ENCODE results near the gene AQP1.

The AQP1 gene

DNA sequence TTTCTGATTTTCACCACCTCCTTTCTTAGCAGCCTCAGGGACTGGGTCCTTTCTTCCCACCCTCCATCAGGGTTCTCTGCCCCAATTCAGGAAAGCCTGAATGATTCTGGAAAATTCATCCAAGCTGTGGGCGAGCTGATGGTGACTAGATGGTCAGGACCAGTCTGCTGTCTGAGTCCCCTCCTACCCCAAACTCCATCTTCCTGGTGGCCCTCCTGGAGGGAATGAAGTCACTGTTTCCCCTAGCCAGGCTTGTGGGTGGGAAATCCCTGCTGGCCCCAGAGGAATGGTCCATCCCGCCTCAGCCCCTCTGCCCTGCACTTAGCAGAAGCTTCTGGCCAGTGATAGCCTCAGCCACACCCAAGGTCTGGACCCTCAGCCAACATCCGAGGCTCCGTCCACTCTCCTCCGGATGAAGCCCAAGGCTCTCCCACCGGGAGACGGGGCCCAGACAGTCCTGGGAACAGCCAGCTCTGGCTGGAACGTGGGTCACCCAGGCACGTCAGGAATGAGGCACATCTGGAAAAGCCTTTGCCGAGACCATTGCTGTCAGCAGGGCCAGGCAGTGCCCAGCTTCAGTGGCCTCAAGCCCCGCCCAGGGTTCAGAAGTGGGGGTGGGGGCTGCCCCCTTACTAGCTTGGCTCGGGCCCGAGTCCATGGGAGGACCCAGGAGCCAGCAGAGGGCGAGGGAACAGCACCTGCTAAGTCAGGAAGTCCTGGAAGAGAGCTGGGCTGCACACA lies 4.0 kb upstream of the AQP1 start:
- DNase-seq, result no peak

DNA sequence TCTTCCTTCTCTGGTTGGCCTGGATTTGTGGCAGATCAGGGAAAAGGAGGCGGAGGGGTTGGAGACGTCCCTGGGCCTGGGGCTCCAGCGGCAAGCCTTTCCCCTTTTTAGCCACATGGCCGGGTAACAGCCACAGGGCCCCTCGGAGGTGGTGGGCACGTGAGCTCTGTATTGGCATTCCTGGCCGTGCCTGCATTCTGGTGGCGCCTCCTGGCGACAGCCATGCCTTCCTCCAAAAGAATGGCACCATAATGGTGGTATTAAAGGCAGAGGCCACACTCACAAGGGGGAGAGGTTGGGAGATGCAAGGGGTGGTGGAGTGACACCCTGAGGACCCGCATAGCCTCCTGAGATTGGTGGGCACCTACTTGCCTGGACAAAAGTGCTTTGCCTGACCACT lies 3.0 kb upstream of the AQP1 start:
- no peak for DNase-seq

DNA sequence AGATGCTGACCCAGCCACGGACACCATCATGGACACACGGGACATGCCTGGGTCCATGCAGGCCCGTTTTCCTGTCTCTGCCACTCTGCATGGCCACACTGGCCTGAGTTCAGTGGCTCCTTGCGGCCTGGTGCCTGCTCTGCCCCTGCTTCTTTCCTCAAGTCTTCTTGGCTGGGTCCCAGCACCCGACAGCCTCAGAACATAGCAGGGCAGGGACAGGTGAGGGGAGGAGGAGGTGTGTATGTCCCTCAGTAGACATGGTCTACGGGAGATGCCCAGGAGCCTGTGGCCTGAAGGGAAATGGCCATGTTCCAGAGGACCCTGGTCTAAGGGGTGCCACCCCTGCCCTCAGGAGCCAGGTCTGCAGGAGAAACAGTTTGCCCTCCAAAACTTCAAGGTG lies 2.2 kb upstream of the AQP1 start:
- DNase-seq, result no peak

DNA sequence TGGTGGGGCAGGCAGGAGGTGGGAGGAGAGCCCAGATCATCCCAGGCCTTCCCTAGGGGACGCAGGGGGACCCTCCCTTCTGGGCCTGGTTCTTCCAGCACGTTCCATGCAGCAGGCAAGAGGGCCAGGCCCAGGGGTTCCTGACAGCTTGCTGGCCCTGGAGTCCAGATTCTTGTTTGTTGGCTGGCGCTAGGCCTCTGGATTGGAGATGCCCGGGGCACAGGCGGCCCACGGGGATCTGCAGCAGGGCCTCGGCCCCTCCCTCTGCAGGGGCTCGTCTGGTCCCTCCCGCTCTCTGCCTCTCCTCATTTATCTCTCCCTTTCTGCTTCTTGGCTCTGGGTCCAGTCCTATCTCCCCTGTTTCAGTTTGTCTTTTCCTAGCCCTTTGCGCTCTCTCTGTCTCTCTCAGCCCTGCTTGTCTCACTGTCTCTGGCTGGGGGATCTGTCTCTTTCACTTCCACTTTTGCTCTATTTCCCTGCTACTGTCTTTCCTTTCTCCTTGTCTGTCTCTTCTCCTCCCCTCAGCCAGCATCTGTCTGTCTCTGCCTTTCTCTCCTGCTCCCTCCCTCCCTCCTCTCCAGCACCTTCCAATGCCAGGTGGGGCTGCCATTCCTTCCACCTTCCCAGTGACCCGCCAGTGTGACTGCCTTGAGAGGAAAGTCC lies 1.1 kb upstream of the AQP1 start:
- no peak for DNase-seq

DNA sequence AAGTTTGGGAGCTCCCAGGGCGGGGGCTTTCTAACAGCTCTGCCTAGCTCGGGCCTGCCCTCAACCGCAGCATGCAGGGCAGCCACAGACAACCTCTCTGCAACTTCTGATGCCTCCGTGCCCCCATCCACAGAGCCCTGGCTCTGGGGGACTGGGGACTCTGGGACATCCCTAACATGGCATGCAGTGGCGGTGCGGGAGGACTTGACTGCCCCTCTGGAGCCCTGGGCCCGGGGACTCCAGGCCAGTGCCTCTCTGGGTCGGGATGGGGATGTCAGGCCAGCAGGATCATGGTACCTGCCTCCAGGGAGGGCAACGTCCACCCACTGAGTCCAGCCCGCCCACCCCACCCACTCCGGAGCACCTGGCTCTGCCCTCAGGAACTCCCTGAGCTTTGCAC lies 520 bp upstream of the AQP1 start:
- no peak for DNase-seq

DNA sequence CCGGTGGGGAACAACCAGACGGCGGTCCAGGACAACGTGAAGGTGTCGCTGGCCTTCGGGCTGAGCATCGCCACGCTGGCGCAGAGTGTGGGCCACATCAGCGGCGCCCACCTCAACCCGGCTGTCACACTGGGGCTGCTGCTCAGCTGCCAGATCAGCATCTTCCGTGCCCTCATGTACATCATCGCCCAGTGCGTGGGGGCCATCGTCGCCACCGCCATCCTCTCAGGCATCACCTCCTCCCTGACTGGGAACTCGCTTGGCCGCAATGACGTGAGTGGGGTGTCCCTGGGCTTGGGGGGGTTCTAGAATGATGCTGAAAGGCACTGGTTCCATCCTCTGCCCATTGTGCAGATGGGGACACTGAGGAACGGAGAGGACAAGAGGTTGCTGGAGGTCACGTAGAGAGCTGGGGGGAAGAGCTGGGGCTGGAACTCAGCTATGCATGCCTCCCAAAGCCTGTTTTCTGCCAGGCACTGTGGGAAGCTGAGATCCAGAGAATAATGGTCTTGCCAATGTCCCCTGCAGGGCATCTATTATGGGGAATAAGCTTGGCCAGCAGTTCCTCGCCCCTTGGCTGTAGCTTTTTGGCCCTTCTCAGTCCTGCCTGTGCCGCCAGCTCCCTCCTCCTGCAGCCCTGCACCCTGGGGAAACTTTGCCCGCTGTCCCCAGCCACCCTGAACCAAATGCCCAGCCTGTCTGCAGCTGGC lies 523 bp downstream of the AQP1 start:
- DNase-seq, result no peak

DNA sequence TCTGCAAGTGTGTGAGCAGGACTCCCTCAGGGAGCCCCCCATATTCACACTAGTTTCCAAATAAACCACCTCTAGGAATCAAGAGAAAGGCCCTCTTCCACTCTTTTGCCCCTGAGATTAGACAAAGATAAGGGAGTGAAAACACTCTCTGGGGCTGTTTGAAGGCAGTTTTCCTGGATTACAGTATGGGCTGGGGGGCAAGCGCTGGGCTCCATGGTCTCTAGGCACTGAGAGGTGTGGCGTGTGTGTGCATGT lies 1.0 kb downstream of the AQP1 start:
- DNase-seq, result no peak

DNA sequence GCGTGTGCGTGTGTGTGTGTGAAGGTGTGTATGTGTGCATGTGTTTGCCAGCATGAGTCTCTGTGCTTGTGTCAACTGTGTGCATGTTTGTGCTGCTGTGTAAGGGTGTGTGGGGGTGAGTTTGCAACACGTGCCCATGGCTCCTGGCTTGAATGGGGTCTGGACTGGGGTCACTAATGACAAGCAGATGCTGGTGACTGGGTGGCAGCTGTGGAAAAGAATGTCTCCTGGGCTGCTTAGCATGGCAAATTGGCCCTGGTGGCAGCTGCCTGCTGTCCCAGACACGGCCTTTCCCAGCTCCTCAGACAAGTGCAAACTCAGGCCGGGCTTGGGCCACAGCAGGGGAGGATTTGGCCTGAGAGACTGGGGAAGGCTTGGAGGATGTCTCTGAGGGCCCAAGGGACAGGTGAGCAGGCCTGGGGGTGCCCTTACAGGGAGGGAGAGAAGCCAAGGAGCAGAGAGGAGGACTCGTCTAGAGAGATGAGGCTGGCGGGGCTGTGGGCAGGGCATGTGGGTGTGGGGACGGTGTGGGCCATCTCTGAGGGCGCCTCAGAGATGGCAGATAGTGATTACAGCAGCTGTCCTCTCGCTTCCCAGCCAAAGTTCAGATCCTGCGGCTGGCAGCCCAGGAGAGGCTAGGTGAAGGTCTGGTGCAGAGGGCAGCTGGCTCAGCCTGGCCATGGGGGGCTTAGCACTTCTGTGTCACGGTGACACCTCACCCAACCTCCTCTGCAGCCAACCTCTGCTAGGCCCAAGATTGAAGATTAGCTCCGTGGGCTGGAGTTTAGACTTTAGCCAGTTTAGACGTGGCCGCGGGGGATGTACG lies 1.5 kb downstream of the AQP1 start:
- no peak for DNase-seq

DNA sequence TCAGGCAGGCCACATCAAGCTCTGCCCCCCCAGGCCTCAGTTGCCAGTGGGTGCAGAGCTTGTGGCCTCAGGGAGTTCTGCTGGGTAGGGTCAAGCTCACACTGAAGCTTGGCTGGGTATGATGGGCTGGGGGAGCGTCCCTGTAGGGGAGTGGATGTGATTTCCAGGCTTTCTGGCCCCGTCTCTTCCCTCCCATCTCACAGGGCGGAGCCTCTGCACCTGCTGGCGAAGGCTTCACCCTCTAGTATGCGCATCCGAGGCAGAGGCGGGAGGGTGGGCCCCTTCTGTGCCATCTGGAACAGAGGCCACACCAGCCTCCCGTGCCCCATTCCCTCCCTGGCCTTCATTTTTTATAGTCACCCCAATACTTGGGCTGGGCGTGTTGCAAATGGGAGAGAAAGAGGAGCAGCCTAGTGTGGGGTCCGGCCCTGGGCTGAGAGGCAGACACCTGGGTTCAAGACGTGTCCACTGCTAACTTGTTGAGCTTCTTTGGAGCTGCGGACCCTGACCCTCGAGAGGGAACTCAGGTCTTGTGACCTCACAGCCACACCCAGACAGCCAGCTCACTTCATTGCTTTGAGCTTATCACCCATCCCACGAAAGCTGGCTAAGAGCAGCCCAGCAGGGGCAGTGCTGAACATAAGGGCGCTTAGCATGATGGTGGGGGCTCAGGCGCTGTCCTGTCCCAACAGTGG lies 2.3 kb downstream of the AQP1 start:
- DNase-seq, result no peak

DNA sequence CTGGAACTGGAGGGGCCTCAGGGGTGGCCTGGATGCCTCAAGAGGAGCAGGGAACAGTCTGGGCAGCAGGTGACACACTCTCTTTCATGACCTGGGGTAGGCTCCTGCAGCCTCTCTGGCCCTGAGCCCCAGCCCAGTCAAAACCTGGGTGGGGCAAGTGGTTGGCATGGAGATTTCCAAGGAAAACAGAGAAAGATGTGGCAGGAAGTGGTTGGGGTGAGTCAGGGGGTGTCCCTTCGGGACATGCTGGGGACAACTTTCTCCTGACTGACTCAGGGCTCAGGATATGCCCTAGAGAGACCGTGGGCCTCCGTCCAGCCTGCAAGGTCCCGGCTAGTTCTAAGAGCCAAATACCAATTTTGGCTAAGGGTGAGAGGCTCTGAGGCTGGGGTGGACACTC lies 2.9 kb downstream of the AQP1 start:
- no peak for DNase-seq

DNA sequence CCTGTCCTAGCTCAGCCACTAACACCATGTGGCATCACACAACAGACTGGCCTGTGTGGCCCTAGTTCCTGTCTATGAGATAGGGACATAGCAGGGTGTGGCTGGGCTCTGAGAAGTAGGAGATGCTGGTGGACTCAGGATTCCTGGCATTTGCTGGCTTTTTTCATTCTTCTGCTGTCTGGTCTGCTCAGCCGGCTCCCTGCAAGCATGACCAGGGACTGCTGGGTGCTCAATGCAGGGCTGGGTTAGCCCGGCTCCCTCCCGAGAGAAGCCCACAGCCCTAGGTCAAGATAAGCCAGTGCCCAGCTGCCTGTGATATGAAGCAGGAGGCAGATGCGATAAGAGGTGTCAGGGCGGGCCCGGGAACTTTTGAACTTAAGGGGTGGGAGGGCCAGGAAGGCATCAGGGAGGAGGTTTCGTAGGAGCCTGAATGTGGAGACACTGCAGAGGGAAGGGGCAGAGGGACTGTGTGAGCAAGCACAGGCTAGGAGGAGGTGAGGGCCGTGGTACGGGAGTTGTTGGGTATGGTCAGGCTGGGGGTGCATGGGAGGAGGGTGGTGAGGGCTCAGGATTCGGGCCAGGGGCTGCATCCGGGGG lies 3.5 kb downstream of the AQP1 start:
- no peak for DNase-seq

DNA sequence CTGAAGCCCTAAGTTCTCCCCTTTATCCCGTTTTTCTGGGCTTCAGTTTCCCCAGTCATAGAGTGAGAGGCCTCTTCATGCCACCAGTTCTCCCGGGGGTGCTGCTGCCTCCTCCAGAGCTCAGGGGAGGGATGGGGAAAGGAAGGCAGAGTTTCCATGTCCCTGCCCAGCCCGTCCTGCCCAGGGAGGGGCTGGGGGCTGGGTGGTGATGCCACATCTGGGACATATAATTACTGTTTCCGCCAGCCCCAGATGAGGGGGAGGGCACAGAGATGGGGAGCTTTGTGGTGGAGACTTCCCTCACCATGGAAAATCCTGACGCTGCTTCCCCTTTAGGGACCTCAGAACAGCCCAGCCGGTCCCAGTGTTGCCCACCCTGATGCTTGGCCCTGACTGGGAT lies 4.1 kb downstream of the AQP1 start:
- DNase-seq, result no peak

DNA sequence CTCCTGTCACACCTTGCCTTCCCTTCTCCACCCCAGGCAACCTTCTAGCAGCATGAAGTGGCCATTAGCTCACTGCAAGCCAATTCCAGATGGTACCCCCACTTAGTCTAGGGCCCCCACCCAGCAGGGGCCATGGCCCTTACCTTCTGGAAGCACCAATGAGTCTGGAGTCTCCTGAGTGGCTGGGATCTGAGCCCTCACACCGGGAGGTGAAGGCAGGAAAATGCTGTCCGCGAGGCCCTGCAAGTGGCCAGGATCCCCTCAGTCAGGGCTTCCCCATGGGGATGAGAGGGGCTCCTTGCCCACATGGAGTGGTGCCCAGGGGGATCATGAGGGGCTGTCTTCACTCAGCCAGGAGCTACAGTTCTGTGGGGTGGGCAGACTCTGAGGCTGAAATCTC lies 4.6 kb downstream of the AQP1 start:
- no peak for DNase-seq

DNA sequence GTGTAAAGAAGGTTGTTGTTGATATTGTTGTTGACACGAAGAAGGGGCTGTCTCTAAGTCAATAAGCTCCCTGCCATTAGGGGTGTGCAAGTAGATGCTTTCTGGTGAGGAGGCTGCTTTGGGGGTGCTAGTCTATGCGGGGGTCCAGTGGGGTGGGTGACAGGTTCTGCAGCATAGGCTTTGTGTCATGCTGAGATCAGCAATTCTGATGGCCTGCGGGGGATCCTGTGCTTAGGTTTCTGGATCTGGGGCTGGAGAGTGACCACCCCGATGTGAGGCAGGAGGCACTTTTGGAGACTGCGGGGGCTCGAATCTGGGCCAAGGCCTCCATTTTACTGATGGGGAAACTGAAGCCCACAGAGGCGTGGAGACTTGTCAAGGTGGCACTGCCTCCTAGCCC lies 5.1 kb downstream of the AQP1 start:
- no peak for DNase-seq

DNA sequence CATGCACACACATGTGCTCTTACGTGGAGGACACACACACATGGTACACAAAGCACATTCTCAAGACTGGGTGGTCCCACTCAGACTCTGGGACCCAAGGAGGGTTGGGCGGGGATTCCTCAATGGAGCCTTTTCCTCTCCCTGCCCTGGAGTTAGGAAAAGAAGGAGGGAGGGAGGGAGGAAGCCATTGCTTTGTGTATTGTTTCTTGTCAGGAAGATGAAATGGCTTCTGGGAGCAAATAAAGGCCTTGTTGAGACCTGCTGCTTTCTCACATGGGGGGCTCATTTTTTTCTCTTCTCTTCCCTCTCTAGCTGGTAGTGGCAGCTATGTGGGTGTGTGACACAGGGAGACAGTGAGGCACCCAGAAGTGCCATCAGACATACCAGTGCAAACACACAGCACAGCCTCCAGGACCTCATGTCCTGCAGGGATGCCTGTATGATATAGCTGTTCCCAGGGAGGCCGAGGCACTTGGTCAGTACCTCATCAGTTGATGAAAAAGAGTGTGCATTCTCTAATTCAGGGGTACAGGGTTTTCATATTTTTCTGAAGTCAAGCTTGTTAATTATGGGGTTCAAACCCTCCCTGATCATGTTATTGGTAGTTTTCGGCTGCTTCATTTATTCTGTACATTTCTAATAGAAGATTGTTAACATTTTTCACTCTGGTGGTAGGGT lies 5.7 kb downstream of the AQP1 start:
- no peak for DNase-seq

DNA sequence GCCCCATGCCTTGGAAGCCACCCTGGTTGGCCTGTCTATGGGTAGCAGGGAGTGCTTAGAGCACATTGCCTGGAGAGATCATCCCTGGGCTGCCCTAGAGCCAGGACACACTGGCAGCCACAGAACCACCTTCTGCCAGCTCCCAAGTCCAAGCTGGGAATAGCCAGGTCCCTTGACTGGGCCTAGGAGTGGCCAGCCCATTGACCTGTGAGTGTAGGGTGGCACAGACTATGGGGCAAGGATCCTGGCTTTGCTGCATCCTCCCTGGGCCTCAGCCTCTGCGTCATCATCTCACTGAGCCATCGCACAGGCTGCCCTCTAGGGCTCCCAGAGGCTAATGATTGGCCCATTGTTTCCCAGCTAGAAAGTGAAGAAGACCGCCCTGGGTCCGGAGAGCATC lies 7.0 kb downstream of the AQP1 start:
- no peak for DNase-seq

DNA sequence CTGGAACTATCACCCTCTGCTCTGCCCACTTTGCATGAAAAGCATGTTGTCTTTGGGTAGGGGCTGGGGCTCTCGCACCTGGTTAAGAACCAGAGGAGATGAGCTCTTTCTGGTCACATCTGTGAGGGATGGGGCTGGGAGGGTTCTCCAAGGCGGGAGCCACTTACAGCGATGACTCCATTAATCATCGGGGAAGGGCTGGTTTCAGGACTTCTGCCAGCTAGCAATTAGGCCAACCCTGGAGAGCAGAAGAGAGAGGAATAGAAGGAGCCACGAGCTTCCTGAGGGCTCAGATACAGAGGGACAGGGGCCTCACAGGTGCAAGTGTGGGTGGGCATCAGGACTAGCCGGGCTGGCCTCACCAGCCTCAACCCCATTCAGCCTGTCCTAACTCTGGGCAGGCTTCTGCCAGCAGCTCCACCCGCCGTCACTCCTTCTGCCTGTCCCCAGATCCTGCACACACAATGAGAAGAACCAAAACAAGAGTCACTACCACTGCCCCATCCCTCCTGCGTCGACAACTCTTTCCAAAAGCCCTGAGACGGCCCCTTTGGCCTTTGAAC lies 8.4 kb downstream of the AQP1 start:
- peak; percentile 18 for DNase-seq

DNA sequence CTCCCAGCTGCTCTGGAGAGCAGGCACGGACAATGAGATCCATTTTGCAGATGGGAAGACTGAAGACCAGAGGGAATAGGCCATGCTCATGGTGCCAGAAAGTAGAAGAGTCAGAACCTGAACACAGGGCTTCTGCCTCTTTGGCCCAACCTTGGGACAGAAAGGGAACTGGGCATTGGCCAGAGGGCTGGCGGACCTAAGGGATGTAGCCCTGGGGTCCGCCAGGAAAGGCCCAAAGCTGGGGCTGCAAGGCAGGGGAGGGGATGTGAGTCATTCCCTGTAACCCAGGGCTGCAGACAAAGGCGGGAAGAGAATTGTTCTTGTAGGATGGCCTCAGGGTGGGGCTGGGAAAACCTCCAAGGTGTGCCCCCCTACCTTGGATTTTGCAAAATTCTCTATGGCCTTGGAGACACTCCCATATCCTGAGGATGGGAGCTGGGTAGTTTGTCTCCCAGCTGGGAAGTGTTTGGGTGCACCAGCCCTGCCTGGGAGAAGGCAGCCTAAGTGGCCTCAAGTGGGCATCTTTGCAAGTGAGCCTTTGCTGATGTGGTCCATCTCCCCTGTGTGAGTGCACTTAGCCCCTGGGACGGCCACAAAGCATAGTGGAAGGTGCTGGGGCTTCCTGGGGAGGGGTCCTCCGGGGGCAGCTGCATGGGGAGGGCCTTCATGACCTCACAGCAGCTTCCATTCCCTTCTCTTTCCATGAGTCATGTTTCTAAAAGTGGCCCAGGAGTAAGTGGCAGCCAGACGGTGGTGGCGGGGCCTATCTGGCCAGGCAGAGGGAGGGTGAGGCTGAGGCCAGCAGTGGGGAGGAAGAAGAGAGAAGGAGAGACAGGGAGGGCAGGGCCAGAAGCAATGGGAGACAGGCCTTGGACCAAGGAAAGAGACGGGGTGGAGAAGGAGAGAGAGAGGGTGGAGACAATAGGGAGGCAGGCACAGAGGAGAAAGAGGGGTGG lies 9.2 kb downstream of the AQP1 start:
- DNase-seq, result no peak

DNA sequence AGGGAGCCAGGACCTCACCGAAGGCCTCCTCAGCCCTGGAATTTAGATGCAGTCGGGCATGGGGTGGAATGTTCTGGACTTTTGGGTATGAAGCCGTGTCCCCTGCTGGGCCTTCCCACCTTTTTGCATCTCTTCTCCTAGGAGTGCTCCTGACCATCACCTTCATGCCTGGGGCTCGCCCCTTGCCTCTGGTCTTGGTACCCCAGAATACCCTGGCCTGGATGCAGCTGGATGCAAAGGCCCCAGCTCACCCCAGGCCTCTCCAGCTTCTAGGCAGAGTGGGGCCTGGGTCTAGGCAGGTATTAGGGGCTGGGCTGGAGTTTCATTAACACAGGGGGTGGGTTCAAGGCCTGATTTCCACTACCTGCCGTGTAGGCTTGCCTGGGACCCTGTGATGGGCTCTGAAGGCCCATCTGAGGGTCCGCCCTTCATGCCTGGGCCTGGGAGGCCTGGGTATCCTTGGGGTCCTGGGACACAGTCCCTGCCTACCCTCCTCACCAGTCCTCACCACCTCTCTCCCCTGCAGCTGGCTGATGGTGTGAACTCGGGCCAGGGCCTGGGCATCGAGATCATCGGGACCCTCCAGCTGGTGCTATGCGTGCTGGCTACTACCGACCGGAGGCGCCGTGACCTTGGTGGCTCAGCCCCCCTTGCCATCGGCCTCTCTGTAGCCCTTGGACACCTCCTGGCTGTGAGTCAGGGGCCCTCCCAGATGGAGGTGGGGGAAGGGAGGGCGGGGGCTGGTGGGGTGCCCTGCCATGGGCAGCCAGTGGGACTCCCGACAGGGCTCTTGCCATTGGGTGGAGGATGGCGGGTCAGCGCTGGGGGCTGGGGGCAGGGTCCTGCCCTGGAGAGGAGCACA lies 10.1 kb downstream of the AQP1 start:
- DNase-seq, result no peak

DNA sequence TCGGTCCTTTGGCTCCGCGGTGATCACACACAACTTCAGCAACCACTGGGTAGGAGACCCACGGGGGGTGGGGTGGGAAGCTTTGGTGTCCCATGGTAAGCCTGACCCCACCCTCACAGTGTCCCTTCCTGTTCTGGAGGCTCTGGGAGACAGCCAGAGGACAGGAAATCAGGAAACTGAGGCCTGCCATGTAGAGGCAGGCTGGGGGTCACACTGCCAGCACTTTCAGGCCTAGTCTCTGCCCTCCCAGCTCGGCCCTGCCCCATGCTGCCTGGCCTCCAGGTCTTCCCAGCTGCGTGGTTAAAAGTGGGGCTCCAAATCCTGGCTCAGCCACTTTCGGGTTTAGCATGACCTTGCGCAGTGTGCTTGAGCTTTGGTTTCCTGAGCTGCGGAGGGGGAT lies 10.9 kb downstream of the AQP1 start:
- DNase-seq, result no peak
